Fibroblast of the conjunctiva (primary cell): ENCODE measurements around the gene USP1.
A peak's percentile ranks its signal among the peaks of the same experiment; 100 is the strongest.

Source experiments
- DNase-seq: peaks from one replicate; pipeline ENCODE4 v3.0.0-alpha.2; 2010; ENCODE audit warnings: low read depth

The USP1 gene

GRCh38 chr1:62436466-62437272 lies at the start of gene USP1:
USP1 (plus strand) TSS chr1:62437049; CDS start chr1:62439868, 2,819 bp downstream.
- peak; percentile 100 for DNase-seq

DNA sequence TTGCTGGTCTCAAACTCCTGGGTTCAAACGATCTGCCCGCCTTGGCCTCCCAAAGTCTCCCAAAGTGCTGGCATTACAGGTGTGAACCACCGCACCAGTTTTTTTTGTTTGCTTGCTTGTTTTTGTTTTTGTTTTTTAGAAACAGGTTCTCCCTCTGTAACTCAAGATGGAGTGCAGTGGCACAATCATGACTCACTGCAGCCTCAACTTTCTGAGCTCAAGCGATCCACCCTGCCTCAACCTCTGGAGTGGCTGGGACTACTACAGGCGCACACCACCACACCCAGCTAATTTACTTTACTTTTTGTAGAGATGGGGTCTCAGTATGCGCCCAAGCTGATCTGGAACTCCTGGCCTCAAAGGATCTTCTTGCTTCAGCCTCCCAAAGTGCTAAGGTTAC lies 47.3 kb upstream of the USP1 start:
- DNase-seq: no peak

DNA sequence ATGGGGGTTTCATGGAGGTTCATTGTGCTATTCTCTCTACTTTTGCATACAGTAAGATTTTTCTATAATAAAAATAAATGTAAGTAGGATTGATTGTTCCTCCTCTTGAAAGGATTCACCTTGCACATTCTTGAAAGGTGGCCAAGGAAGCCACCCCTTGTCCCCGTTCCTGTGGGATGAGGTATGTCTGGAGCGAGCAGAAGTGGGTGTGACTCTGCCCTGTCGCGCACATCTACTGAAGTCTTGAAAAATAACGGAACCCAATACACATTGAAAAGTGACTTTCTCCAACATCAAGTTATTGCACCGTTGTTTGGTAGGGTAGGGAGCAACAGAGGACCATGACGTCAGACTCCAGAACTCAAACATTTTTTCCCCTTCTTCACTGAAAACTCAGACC lies 46.8 kb upstream of the USP1 start:
- DNase-seq: no peak

- no peak for DNase-seq
Measured at GRCh38 chr1:62391369-62391971, 45.4 kb upstream of the USP1 start.

DNA sequence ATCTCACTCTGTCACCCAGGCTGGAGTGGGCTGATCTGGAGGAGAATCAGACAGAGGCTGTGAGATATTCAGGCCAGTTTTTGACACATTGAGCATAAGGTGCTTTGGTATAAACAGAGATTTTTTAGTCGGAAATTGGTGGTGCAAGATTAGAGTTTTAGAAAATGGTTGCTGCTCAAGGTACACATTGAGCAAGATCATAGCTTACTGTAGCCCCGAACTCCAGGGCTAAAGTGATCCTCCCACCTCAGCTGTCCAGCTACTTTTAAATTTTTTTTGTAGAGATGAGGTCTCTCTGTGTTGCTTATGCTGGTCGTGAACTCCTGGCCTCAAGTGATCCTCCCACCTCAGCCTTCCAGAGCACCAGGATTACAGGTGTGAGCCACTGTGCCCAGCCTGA lies 43.9 kb upstream of the USP1 start:
- no peak for DNase-seq

- DNase-seq: no peak
Measured at GRCh38 chr1:62394646-62395045, 42.2 kb upstream of the USP1 start.

GRCh38 chr1:62395291-62395690 lies 41.6 kb upstream of the USP1 start:
- DNase-seq: no peak

GRCh38 chr1:62396871-62397270 lies 40.0 kb upstream of the USP1 start:
- no peak for DNase-seq

DNA sequence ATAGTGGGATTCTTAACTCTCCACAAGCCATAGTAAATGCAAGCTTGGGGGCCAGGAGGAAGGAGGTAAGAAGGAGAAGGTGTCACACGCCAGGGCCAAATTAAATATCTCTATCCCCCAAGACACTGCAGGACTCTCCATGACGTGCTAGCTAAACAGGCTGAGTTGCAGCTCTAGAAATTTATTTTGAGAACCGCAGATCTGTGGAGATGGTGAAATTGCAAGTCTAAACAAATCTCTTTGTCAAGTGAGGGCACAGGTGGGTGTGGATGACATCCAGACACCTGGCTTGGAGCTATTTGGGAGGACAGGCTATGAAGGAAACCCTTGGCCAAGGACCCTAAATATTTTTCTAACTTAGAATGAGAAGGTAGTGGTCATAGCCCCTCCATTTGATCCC lies 39.5 kb upstream of the USP1 start:
- DNase-seq: no peak

DNA sequence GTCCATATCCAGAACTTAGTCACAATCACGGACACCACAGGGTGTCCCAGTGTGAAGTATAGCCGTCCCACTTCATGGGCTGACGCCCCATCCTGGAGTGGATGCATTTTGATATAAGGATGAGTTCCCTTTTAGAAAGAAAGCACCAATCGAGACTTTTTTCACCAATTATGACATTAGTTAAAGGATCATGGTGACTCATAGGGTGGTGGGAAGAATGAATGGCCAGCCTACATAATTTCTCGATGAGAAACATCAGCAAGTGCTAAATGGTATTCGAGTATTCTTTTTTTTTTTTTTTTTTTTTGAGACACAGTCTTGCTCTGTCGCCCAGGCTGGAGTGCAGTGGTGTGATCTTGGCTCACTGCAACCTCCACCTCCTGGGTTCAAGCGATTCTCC lies 38.5 kb upstream of the USP1 start:
- no peak for DNase-seq

GRCh38 chr1:62401034-62401760 lies 35.7 kb upstream of the USP1 start:
- DNase-seq: no peak

DNA sequence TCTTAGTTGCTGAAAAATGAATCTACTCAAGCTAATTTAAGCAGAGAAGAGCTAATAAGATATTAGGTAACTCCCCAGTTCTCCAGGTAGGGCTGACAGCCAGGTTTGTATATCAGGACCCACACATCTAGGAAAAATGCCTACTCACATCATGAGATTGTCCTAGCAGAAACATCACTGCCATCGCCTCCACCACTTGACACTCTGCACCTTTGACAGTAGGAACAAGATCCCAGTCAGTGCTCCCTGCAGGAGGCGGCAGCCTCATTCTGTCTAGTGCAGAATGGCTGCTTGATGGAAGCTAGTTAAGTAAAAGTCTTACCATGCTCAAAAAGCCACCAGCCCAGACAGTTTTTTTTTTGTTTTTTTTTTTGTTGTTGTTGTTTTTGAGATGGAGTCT lies 31.6 kb upstream of the USP1 start:
- no peak for DNase-seq

- DNase-seq: no peak
Measured at GRCh38 chr1:62406576-62406975, 30.3 kb upstream of the USP1 start.

DNA sequence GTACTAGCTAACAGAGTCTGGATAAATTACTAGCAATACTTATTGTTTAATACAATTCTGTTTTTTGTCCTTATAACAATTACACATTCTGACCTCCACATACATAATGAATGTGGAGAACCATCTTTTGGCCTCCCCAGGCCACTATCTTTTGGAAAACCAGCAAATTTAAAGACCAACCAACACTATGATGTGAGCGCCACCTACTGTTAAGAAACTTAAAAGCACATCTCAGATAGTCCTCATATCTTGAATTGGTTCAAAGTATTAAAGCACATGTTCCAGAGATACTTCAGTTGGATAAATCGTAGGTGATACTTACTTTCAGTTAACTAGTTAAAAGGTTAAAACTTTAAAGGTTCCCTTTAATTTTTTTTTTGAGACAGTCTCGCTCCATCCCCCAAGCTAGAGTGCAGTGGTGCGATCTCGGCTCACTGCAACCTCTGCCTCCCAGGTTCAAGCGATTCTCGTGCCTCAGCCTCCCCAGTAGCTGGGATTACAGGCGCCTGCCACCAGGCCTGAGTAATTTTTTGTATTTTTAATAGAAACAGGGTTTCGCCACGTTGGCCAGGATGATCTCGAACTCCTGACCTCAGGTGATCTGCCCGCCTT lies 29.3 kb upstream of the USP1 start:
- peak; percentile 44 for DNase-seq

DNA sequence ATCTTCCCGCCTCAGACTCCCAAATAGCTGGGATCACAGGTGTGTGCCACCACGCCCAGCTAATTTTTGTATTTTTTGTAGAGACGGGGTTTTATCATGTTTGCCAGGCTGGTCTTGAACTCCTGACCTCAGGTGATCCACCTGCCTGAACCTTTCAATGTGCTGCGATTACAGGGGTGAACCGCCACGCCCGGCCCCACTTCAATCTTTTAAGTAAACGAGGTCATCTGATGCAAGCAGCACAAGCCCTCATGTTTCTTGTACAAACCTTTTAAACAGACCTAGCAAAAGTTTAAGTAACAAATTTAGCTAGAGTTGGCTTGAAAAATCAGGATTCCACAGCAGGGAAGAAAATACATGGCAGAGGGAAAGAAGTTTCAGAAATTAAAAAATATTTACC lies 21.2 kb upstream of the USP1 start:
- no peak for DNase-seq

DNA sequence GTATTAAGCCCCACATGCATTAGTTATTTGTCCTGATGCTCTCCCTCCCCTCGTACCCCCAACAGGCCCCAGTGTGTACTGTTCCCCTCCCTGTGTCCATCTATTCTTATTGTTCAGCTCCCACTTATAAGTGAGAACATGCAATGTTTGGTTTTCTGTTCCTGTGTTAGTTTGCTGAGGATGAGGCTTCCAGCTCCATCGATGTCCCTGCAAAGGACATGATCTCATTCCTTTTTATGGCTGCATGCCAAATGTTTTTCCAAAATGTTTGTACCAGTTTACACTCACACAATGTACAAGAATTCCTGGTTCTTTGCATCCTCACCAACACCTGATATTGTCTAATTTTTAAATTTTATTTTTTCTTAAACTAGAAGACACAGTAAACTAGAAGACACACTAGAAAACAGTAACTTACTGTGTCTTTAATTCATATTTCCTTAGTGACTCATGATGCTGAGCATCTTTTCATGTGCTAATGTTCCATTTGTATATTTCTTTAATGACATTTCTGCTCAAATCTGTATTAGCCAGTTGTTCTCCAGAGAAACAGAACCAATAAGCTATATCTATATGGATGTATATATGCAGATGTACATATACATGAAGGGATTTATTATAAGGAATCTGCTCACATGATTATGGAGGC lies 19.4 kb upstream of the USP1 start:
- no peak for DNase-seq

GRCh38 chr1:62420214-62420613 lies 16.6 kb upstream of the USP1 start:
- DNase-seq: no peak

DNA sequence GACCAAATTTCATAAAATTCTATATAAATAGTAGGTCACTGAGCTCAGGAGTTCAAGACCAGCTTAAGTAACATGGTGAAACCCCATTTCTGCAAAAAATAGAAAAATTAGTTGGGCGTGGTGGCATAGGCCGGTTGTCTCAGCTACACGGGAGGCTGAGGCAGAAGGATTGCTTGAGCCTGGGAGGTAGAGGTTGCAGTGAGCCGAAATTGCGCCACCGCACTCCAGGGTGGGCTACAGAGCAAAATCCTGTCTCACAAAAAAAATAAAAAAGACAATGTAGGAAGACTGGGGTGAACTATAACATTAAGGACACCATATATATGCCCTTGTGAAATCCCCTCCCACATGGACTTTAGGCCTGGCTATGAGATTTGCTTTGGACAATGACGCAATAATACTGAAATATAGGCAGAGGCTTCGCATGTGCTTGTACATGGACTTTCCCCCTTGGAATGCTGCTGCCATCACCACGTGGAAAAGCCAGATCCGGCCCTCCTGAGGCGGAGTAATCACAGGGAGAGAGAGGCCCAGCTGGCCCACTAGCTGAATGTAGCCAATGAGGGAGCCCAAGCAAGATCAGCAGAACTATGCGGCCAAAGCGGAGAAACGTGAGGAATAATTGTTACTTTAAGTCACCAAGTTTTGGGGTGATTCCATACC lies 13.1 kb upstream of the USP1 start:
- DNase-seq: no peak

GRCh38 chr1:62424411-62424810 lies 12.4 kb upstream of the USP1 start:
- peak; percentile 65 for DNase-seq

DNA sequence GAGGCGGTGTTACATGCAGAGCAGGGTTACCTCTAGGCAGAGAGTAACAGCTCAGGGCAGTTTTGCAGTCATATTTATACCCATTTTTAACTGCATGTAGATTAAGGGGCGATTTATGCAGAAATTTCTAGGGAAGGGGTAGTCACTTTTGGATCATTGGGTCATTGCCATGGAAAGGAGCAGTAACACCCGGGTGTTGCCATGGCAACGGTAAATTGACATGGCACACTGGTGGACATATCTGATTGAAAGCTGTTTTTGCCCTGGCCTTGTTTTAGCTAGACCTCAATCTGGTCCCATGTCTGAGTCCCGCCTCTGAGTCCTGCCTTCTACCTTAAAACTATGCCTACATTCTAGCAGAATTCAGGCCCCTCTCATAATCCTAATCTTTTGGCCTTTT lies 11.8 kb upstream of the USP1 start:
- no peak for DNase-seq

GRCh38 chr1:62426237-62426636 lies 10.6 kb upstream of the USP1 start:
- DNase-seq: no peak

DNA sequence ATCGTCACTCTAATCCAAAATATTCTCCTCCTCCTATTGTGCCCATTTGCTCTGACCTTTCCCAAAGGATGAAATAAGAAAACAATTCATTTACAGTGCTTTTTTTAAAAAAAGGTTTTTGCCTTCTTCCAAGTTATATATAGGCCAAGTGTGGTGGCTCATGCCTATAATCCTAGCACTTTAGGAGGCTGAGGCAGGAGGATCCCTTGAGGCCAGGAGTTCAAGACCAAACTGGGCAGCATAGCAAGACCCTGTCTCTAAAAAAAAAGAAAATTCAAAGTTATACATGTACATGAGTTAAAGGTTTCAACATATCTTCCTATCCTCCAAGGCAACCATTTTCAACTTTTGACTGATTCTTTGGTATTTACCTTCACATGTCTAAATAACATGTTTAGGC lies 10.1 kb upstream of the USP1 start:
- DNase-seq: no peak
